Activated CD4-positive, alpha-beta T cell treated with anti-CD3 and anti-CD28 coated beads, Interleukin-2, amount 50 U/mL, for 4 hours (primary cell): ENCODE measurements around the gene FRMD4A.

Experiments
- DNase-seq, 2 experiments: peaks; one replicate each; pipeline ENCODE4 v3.0.0-alpha.2; 2020

The FRMD4A gene

GRCh38 chr10:14040787-14041631, 289.7 kb downstream of the FRMD4A start:
- no peak for DNase-seq

- DNase-seq: no peak
These were observed 290.6 kb downstream of the FRMD4A start for GRCh38 chr10:14039968-14040668.

GRCh38 chr10:14036233-14036632, 294.5 kb downstream of the FRMD4A start:
- DNase-seq: no peak

GRCh38 chr10:14035506-14035905, 295.2 kb downstream of the FRMD4A start:
- no peak for DNase-seq

GRCh38 chr10:14032406-14032998, 298.2 kb downstream of the FRMD4A start:
- peak; percentile 32 to 35 for DNase-seq

DNA sequence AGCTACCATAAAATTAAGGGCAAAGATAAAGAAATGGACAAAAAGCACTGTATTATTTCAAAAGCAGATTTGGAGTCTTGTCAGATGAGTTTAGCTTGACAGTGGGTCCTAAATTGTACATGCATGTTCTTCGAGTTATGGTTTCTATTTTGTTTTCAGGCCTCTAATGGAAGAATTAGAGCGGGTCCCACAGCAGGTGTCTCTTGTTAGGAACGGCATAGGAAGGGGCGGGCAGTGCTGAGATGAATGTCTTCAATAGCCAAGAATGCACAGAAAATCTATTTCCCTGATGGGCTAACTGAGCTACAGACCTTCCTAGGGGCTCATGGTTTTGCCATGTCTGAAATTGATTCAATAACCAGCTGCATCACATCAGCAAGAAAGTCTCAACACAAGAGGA, 304.4 kb downstream of the FRMD4A start:
- DNase-seq: no peak

DNA sequence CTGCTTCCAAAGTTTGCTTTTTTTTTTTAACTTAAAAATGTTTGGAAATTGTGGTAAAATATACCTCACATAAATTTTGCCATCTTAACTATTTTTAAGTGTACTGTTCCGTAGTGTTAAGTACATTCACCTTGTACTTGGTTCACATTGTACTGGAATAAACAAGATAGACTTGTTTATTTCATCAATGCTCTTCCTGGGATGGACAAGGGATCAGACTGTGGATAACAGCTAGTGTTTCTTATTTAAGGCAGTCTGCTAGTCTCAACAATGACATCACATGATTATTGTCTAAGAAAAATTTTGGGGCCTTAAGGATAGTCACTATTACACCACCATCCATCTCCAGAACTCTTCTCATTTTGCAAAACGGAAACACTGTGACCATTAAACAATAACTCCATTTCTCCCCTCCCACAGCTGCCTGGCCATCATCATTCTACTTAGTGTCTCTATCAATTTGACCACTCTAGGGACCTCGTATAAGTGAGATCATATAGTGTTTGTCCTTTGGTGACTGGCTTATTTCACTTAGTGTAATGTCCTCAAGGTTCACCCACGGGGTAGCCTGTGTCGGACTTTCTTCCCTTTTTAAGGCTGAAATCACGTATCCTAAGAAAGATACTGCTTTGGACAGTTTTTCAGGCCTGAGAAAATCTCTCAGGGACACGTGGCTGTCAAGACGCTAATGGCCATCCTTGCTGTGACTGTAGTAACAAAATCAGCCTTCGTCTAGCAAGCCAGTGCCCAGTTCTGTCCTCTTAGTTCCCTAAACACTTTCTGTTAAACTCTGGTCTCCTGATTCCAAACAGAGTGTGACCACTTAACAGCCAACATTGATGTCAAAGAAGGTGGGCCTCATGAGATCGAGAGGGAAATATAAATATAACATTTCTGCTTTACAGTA, 305.2 kb downstream of the FRMD4A start:
- DNase-seq: no peak

DNA sequence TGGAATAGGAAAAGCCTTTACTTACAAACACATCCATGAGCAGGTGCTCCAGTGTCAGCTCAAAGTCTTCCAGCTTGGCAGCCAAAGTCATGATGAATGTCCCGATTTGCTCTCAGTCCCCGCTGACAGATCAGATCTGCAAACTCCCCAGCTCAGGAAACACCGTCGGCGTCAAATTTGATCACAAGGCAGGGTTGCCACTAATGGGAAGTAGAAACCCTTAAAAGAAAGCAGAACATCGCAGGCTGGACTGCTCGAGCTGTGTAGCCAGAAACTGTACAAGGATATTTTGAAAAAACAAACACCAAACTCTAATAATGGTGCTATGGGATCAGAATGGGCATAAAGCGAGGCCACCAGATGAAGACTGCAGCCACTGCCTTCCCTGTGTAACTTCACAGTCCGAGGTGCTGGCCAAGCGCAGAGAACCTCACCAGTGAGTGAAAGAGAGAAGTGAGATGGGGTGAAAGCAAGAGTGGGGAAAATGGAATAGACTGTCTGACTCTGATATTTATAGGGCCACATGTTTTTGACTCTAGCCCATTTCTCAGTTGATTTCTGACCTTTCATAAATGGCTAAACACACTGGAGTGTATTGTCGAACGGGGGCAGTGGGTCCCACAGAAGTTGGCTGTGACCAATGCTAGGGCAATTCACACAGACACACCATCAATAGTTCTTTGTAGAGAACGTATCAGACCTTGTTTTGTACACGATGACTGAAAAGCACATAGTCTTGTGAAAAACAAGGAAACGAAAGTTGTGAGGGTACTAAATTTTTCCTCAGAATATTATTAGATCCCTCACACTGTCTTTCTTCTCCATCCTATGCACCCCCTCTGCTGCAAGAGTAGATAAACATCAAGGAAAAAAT, 306.2 kb downstream of the FRMD4A start:
- no peak for DNase-seq

DNA sequence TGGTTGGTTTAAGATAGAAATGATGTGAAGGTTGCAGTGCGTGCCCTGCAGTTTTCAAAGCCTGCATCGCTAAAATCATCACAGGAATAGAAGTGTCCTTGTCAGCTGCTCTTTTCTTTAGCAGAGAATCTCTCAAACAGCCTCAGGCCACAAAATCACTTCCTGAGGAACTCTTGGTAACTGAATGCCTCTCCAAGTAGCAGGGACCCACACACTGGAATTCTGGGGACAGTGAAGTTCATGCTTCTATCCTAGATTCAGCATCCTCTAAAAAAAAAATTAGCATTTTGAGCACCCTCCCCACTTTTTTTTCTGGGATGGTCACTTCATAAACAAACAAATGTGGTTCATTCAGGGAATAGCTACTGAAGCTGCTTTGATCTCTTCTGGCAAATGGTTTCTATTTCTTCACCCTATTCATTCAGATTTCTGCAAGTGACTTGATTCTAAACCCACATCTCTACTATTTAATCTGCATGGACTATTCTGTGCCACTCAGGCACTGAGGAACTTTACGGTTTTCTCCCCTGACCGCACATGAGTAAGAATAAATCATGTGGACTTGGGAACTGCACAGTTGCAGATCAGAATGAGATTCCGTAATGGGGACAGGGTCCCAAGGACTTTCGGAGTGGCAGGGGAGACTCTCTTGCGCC, 306.9 kb downstream of the FRMD4A start:
- no peak for DNase-seq

- no peak for DNase-seq
These were observed 307.6 kb downstream of the FRMD4A start for GRCh38 chr10:14022954-14023672.

- no peak for DNase-seq
These were observed 308.7 kb downstream of the FRMD4A start for GRCh38 chr10:14022052-14022451.

- no peak for DNase-seq
These were observed 310.6 kb downstream of the FRMD4A start for GRCh38 chr10:14020037-14020664.

DNA sequence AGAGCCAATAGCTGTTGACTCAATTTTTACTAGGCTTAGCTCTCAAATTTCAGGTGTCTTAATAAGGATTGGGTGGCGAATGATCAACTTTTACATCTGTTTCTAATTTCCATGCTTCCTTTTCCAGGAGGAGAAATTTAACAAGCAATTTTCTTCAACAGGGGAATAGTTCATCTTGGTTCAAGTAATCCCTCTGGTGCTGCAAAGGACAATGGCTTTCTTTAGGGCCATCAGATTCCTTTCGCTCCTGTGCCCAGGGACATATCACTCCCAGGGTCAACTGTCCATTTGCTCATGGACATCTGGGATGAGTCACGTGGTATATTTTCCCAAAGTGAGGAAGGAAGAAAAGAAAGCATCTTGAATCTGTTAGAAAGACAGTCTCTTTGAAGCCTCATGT, 313.3 kb downstream of the FRMD4A start:
- DNase-seq: no peak

- no peak for DNase-seq
These were observed 313.8 kb downstream of the FRMD4A start for GRCh38 chr10:14016931-14017333.

- DNase-seq: no peak
These were observed 314.6 kb downstream of the FRMD4A start for GRCh38 chr10:14016011-14016536.

GRCh38 chr10:14014423-14014822, 316.3 kb downstream of the FRMD4A start:
- DNase-seq: no peak

GRCh38 chr10:14010769-14011574, 319.8 kb downstream of the FRMD4A start:
- no peak for DNase-seq

DNA sequence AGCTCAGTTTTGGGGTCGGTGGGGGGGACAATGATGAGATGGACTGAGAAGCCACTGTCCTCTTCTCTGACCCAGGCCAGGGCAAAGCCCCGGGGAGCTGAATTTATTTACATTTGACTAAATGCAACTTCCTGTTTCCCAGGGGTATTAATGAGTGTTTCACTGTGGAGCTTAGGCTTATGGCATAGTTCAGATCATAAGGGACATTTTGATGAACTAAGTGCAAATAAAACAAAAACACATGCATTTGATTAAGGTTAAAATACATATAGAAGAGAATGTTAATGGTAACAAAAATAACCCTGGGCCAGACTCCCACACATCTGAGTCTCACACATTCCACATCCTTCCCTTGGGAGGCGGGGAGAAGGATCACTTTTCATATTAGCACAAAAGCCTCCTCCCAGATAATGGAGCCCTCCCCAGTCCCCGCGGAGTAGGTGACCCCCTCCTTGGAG, 320.6 kb downstream of the FRMD4A start:
- no peak for DNase-seq
